PC-3 (cell line): ENCODE data around the gene POLR1A.

Experiments
- CTCF ChIP-seq: fragments of 300-600 bp; sonication (generic); conservative IDR thresholded peaks from 2 replicates; pipeline ENCODE4 v1.5.1; 2017; ENCODE audit warnings: antibody characterized with exemption, low read depth, mild to moderate bottlenecking, low read length
- EZH2phosphoT487 ChIP-seq: fragments of 300-600 bp; sonication (generic); IDR thresholded peaks from 2 replicates; pipeline ENCODE4 v1.6.1; 2018; ENCODE audit warnings: mild to moderate bottlenecking, antibody characterized with exemption, low read length, borderline replicate concordance

- TF ChIP-seq CTCF, result no peak
- no peak for TF ChIP-seq EZH2phosphoT487
Measured at GRCh38 chr2:86069091-86069685, 36.5 kb downstream of the POLR1A start.
